Colonic mucosa (tissue), 4 donors: ENCODE results near the gene HNRNPM. TPM values are rescaled to one million over a fixed set of nuclear protein-coding genes. Genes with fewer than 3 reads are reported as not detected.

Experiments used
- DNase-seq: peaks from one replicate; pipeline ENCODE4 v3.0.0-alpha.2; 2020
- H3K27ac ChIP-seq: fragments of 200-600 bp; one replicate; pipeline ENCODE4 v1.8.0; 2021
- H3K27me3 ChIP-seq: fragments of 200-600 bp; one replicate; pipeline ENCODE4 v1.8.0; 2021
- H3K36me3 ChIP-seq: fragments of 200-600 bp; one replicate; pipeline ENCODE4 v1.8.0; 2021
- H3K4me1 ChIP-seq: fragments of 200-600 bp; one replicate; pipeline ENCODE4 v1.8.0; 2021; ENCODE audit warnings: mild to moderate bottlenecking
- H3K4me3 ChIP-seq: fragments of 200-600 bp; one replicate; pipeline ENCODE4 v1.8.0; 2021
- H3K9ac ChIP-seq, 2 donors: one replicate each; pipeline ENCODE4 v1.7.0; 2013; ENCODE audit warnings: control low read depth in 2 of 2, low read depth in 2 of 2, low read length in 2 of 2
- H3K9me3 ChIP-seq: fragments of 200-600 bp; one replicate; pipeline ENCODE4 v1.8.0; 2021
- CTCF ChIP-seq: fragments of 200-600 bp; IDR thresholded peaks from one replicate; pipeline ENCODE4 v1.8.0; 2022; ENCODE audit warnings: antibody characterized with exemption, mild to moderate bottlenecking
- intact Hi-C: fragments of 100-400 bp; cut with DNase I; formaldehyde crosslinking; loops from one replicate; pipeline ENCODE4 v1.14.1; 2022
- total RNA-seq, 2 donors: library from RNA; stranded (reverse); fragmentation: NEBNext Ultra II Directional in 1 of 2; extraction: Animal tissue kit (Norgen Biotek cat#: 25700) in 1 of 2; gene quantifications; one replicate each; pipeline ENCODE4 v1.2.1, GENCODE V29; 2021
- donor health status: healthy.
- donor health status: DM: no; HTN: no; CAD: no.
- donor health status: DM: no; HTN: no; CAD: no.

The HNRNPM gene
- total RNA-seq, 2 donors from 2014 or later: 122 to 339 TPM

GRCh38 chr19:8446061-8446709 is 1.4 kb downstream of the HNRNPM start:
- H3K36me3 ChIP-seq: no peaks in the 10 kb centered on the region
- peak overlapping the region; percentile 93 to 100 for H3K9ac ChIP-seq
- peak overlapping the region; percentile 97 for H3K27ac ChIP-seq
- H3K9me3 ChIP-seq: no peaks in the 10 kb centered on the region
- peak overlapping the region; percentile 100 for H3K4me3 ChIP-seq
- no peaks in the 10 kb centered on the region for H3K27me3 ChIP-seq
- no peak for DNase-seq
- intact Hi-C loops: no loop called here
- H3K4me1 ChIP-seq: peaks cover 7% of the 10 kb centered on the region
- TF ChIP-seq CTCF: no peak

DNA sequence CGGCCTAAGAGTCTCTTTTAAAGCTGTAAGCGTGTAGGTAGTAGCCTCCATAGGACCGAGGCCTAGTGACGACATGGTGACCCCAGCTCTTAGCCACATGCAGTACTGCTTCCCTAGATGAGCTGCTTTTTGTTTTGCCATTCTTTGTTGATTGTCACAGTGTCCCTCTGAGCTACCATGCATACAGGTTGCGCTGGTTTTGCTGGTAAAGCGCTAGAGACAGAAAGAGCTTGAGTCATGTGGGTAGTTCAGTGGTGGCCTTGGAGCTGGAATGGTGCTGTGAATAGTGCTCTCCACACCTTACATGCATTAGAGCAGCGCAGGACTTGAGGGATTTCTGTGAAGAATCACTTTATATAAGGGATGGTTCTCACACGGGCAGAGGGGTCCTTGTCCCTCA is 5.1 kb downstream of the HNRNPM start:
- intact Hi-C loops: no loop called here
- Histone ChIP-seq H3K27ac (no peak overlapping the region), H3K4me1 (peaks cover 7% of the 10 kb centered on the region), H3K4me3 (no peak overlapping the region), H3K9ac (peak overlapping the region in 1 of 2 donors; percentile 12), H3K9me3 (no peaks in the 10 kb centered on the region), H3K27me3 (no peaks in the 10 kb centered on the region), H3K36me3 (no peaks in the 10 kb centered on the region)
- no peak for TF ChIP-seq CTCF
- DNase-seq: no peak

DNA sequence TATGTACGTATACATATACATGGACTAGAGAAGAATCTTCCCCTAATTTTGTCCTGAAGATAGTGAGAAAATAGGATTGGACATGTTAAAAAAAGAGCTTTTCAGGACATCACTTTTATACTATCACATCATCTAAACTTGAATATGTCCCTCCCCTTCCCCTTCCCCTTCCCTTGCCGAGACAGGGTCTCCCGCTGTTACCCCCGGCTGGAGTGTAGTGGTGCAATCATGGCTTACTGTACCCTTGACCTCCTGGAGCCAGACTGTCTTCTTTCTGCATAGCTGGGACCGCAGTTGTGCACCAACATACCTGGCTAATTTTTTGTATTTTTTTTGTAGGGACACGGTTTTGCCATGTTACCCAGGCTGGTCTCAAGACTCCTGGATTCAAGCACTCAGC is 6.6 kb downstream of the HNRNPM start:
- no peaks in the 10 kb centered on the region for H3K27me3 ChIP-seq
- no peaks in the 10 kb centered on the region for H3K9me3 ChIP-seq
- peaks cover 7% of the 10 kb centered on the region for H3K4me1 ChIP-seq
- H3K36me3 ChIP-seq: peaks cover under 1% of the 10 kb centered on the region
- no peak for DNase-seq
- no peak for TF ChIP-seq CTCF
- no peak overlapping the region for H3K4me3 ChIP-seq
- H3K27ac ChIP-seq: no peak overlapping the region
- no peak overlapping the region for H3K9ac ChIP-seq
- intact Hi-C loops: no loop called here

DNA sequence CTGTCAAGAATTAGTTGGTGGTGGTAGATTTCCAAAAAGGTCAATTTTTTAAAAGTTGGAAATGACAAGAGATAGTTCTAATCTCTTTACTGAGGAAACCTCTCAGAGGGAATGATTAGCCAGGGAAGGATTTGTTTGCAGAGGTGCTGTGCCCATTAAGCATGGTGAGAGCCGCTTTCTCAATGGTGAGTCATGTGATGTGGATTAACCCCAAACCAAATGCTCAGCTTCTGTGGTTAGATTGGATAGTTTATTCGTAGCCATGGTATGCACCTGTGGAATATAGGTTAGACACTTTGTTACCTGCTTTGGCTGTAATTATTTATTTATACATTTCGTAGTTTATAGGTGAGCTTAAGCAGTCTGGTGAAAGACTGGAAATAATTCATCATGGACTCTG is 7.1 kb downstream of the HNRNPM start:
- intact Hi-C loops: no loop called here
- peaks cover 6% of the 10 kb centered on the region for H3K4me1 ChIP-seq
- peaks cover 4% of the 10 kb centered on the region for H3K36me3 ChIP-seq
- H3K27me3 ChIP-seq: no peaks in the 10 kb centered on the region
- H3K4me3 ChIP-seq: no peak overlapping the region
- no peak overlapping the region for H3K27ac ChIP-seq
- DNase-seq: no peak
- H3K9ac ChIP-seq: no peak overlapping the region
- no peak for TF ChIP-seq CTCF
- H3K9me3 ChIP-seq: no peaks in the 10 kb centered on the region

DNA sequence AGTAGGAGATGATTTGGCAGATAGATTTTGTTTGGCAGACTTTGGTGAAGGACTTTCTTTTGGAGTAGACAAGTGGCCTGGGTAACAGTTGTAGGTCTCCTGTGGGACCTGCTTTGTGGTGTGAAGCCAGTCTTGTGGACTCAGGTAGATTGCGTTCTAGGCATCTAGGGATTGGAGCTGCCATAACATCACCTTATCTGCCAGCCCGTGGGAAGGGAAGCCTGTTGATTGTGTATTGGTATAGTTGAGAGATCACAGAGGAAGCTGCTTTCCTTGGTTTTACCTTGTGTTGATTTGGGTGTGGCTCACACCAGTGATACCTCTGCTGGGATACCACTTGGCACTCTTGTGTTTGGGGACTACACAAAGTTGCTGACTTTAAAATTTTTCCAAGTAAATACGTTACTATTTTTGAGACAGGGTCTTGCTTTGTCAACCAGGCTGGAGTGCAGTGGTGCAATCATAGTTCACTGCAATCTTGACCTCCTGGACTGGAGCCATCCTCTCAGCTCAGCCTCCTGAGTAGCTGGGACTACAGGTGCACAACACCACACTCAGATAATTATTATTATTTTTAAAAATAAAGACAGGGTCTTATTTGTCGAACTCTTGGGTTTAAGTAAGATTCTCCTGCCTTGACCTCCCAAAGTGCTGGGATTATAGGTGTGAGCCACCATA is 7.8 kb downstream of the HNRNPM start:
- no peak for TF ChIP-seq CTCF
- Histone ChIP-seq H3K4me3 (no peak overlapping the region), H3K9me3 (no peaks in the 10 kb centered on the region), H3K9ac (no peak overlapping the region), H3K36me3 (peaks cover 4% of the 10 kb centered on the region), H3K27me3 (no peaks in the 10 kb centered on the region), H3K4me1 (no peaks in the 10 kb centered on the region), H3K27ac (no peak overlapping the region)
- intact Hi-C loops: no loop called here
- DNase-seq: no peak
